H1 (cell line): ENCODE data around the gene HJURP. TPM values are rescaled to one million over a fixed set of nuclear protein-coding genes. Genes with fewer than 3 reads are reported as not detected.

ENCODE experiments used
- CTCF ChIA-PET: fragments of 300-600 bp; sonication (Branson Sonifier 250); formaldehyde crosslinking; loops from one replicate; lab custom pipeline; 2021; ENCODE audit not compliant: partially characterized antibody; lab: Charles Lee
- POLR2A ChIA-PET: fragments of 300-600 bp; sonication (Branson Sonifier 250); formaldehyde crosslinking; loops from one replicate; lab custom pipeline; 2021; ENCODE audit warnings: inconsistent platforms; ENCODE audit not compliant: partially characterized antibody; lab: Charles Lee
- DNase-seq, 2 experiments: peaks; one replicate each; pipeline versions ENCODE4 v3.0.0 to v3.0.0-alpha.2; 2010 to 2022; ENCODE audit warnings: low spot score in 2 of 2, low read depth in 1 of 2, mixed read lengths in 1 of 2
- FAIRE-seq: peaks from 2 replicates; lab custom pipeline; 2011; peaks lifted over from hg19 to GRCh38; lab: Jason Lieb, UNC
- H2AFZ ChIP-seq: 2 replicates; pipeline ENCODE4 v1.8.1; 2012; ENCODE audit warnings: low read length, inconsistent platforms
- H2AK5ac ChIP-seq: 2 replicates; pipeline ENCODE4 v1.6.1; 2013; ENCODE audit warnings: low read depth, low read length
- H2BK120ac ChIP-seq: replicated peaks from 2 replicates; pipeline ENCODE3; 2013; ENCODE audit warnings: low read depth, low read length, inconsistent platforms
- H2BK12ac ChIP-seq: 2 replicates; pipeline ENCODE4 v1.6.1; 2013; ENCODE audit warnings: low read depth, low read length
- H2BK15ac ChIP-seq: 2 replicates; pipeline ENCODE4 v1.6.1; 2013; ENCODE audit warnings: low read length
- H2BK20ac ChIP-seq: 2 replicates; pipeline ENCODE4 v1.6.1; 2013; ENCODE audit warnings: low read length
- H2BK5ac ChIP-seq: 2 replicates; pipeline ENCODE4 v1.6.1; 2013; ENCODE audit warnings: low read depth, low read length
- H3K14ac ChIP-seq: 2 replicates; pipeline ENCODE4 v1.6.1; 2013; ENCODE audit warnings: inconsistent platforms; ENCODE audit not compliant: insufficient read length
- H3K18ac ChIP-seq: 2 replicates; pipeline ENCODE4 v1.6.1; 2013; ENCODE audit warnings: low read length; ENCODE audit errors: extremely low read depth
- H3K23ac ChIP-seq: 2 replicates; pipeline ENCODE4 v1.6.1; 2013; ENCODE audit warnings: inconsistent platforms; ENCODE audit not compliant: insufficient read length
- H3K23me2 ChIP-seq: 2 replicates; pipeline ENCODE4 v1.6.1; 2013; ENCODE audit warnings: low read depth, low read length
- H3K27ac ChIP-seq: 2 replicates; pipeline ENCODE4 v1.6.1; 2011; ENCODE audit warnings: low read depth, low read length, inconsistent platforms
- H3K27me3 ChIP-seq, 4 experiments: replicated peaks in 1 of 4; 1 replicate in 1 of 4; 2 replicates in 3 of 4; pipeline versions ENCODE4 v1.6.1 to v1.8.1; 2011 to 2013; ENCODE audit warnings: low read length in 3 of 4, mild to moderate bottlenecking in 3 of 4, inconsistent platforms in 2 of 4, mixed read lengths in 2 of 4, moderate library complexity in 1 of 4; ENCODE audit not compliant: control insufficient read depth in 3 of 4, insufficient read depth in 3 of 4; ENCODE audit errors: extremely low read depth in 1 of 4
- H3K36me3 ChIP-seq, 4 experiments: 2 replicates each; pipeline versions ENCODE4 v1.6.1 to v1.8.1; 2011 to 2013; ENCODE audit warnings: mild to moderate bottlenecking in 4 of 4, low read length in 3 of 4, moderate library complexity in 2 of 4, control low read depth in 1 of 4, inconsistent platforms in 1 of 4; ENCODE audit not compliant: insufficient read depth in 4 of 4, control insufficient read depth in 2 of 4
- H3K4ac ChIP-seq: replicated peaks from 2 replicates; pipeline ENCODE3; 2013; ENCODE audit warnings: low read length, low read depth, mixed read lengths, inconsistent platforms; ENCODE audit not compliant: insufficient read length
- H3K4me1 ChIP-seq, 4 experiments: replicated peaks in 1 of 4; 1 replicate in 1 of 4; 2 replicates in 3 of 4; pipeline versions ENCODE4 v1.6.1 to v1.8.1; 2011 to 2013; ENCODE audit warnings: low read length in 3 of 4, inconsistent platforms in 2 of 4, mixed read lengths in 1 of 4; ENCODE audit not compliant: insufficient read depth in 4 of 4, control insufficient read depth in 3 of 4
- H3K4me2 ChIP-seq, 2 experiments: 2 replicates each; pipeline versions ENCODE4 v1.6.1 to v1.8.1; 2011 to 2013; ENCODE audit warnings: low read depth in 2 of 2, low read length in 2 of 2, control low read depth in 1 of 2, inconsistent platforms in 1 of 2, mild to moderate bottlenecking in 1 of 2; ENCODE audit not compliant: insufficient read depth in 1 of 2
- H3K4me3 ChIP-seq, 4 experiments: fragments of 200-600, 300-600 bp in 1 of 4; sonication (generic), shearing (Covaris generic), sonication (Bioruptor Twin) in 1 of 4; 2 replicates each; pipeline versions ENCODE4 v1.5.1 to v1.8.1; 2011 to 2016; ENCODE audit warnings: low read length in 4 of 4, low read depth in 3 of 4, control low read depth in 2 of 4, inconsistent platforms in 2 of 4, mild to moderate bottlenecking in 2 of 4, mixed read lengths in 1 of 4, moderate library complexity in 1 of 4; ENCODE audit not compliant: insufficient read depth in 2 of 4; ENCODE audit errors: extremely low read depth in 1 of 4
- H3K56ac ChIP-seq: replicated peaks from 2 replicates; pipeline ENCODE3; 2013; ENCODE audit warnings: low read depth, mild to moderate bottlenecking, mixed read lengths, low read length, inconsistent platforms; ENCODE audit not compliant: insufficient read length
- H3K79me1 ChIP-seq: 2 replicates; pipeline ENCODE4 v1.6.1; 2013; ENCODE audit warnings: low read depth, low read length, control low read depth
- H3K79me2 ChIP-seq, 2 experiments: 2 replicates each; pipeline versions ENCODE4 v1.6.1 to v1.8.1; 2012 to 2013; ENCODE audit warnings: low read length in 2 of 2, mild to moderate bottlenecking in 2 of 2, inconsistent platforms in 1 of 2; ENCODE audit not compliant: insufficient read depth in 2 of 2, control insufficient read depth in 1 of 2
- H3K9ac ChIP-seq, 4 experiments: replicated peaks in 1 of 4; 1 replicate in 1 of 4; 2 replicates in 3 of 4; pipeline versions ENCODE4 v1.6.1 to v1.8.1; 2011 to 2013; ENCODE audit warnings: low read depth in 3 of 4, low read length in 3 of 4, control low read depth in 2 of 4, mild to moderate bottlenecking in 2 of 4, moderate library complexity in 2 of 4, inconsistent platforms in 1 of 4; ENCODE audit errors: extremely low read depth in 1 of 4
- H3K9me3 ChIP-seq, 2 experiments: 2 replicates each; pipeline versions ENCODE4 v1.6.1 to v1.8.1; 2012 to 2013; ENCODE audit warnings: mild to moderate bottlenecking in 2 of 2, moderate library complexity in 2 of 2, control low read depth in 1 of 2, inconsistent platforms in 1 of 2, low read depth in 1 of 2, low read length in 1 of 2, mixed read lengths in 1 of 2; ENCODE audit not compliant: insufficient read depth in 2 of 2
- H4K20me1 ChIP-seq, 2 experiments: replicated peaks in 1 of 2; 2 replicates each; pipeline versions ENCODE3 to v1.8.1; 2011 to 2013; ENCODE audit warnings: inconsistent platforms in 2 of 2, low read length in 2 of 2, mild to moderate bottlenecking in 1 of 2; ENCODE audit not compliant: insufficient read depth in 2 of 2, control insufficient read depth in 1 of 2
- H4K5ac ChIP-seq: 2 replicates; pipeline ENCODE4 v1.6.1; 2013; ENCODE audit warnings: low read length, low read depth, mixed read lengths, inconsistent platforms; ENCODE audit not compliant: insufficient read length
- H4K8ac ChIP-seq: 2 replicates; pipeline ENCODE4 v1.8.0; 2013; ENCODE audit warnings: mild to moderate bottlenecking, moderate library complexity, low read length, inconsistent platforms; ENCODE audit not compliant: insufficient read depth; ENCODE audit errors: extremely low read depth
- H4K91ac ChIP-seq: replicated peaks from 2 replicates; pipeline ENCODE3; 2013; ENCODE audit warnings: low read length, mixed read lengths, inconsistent platforms; ENCODE audit not compliant: insufficient read length
- ASH2L ChIP-seq: fragments of 200-600, 300-600 bp; sonication (generic); IDR thresholded peaks from one replicate; pipeline ENCODE4 v1.7.1; 2017; ENCODE audit warnings: low read length
- CBX5 ChIP-seq: fragments of 300-800, 300-1000 bp; sonication (generic); IDR thresholded peaks from 2 replicates; pipeline ENCODE4 v1.7.1; 2016; ENCODE audit warnings: antibody characterized with exemption, low read length, low read depth
- GABPA ChIP-seq: IDR thresholded peaks from 2 replicates; pipeline ENCODE4 v1.6.1; 2011; ENCODE audit warnings: mild to moderate bottlenecking, low read length, moderate library complexity, borderline replicate concordance; ENCODE audit not compliant: insufficient read depth
- GTF2F1 ChIP-seq: IDR thresholded peaks from 2 replicates; pipeline ENCODE4 v1.6.1; 2012; ENCODE audit warnings: low read depth, low read length, improper control_type of control experiment, borderline replicate concordance
- HDAC6 ChIP-seq: IDR thresholded peaks from one replicate; pipeline ENCODE4 v1.7.1; 2012; ENCODE audit warnings: low read depth, mild to moderate bottlenecking, inconsistent platforms, low read length, moderate library complexity
- NRF1 ChIP-seq: IDR thresholded peaks from 2 replicates; pipeline ENCODE4 v1.6.1; 2011; ENCODE audit warnings: mild to moderate bottlenecking, low read depth, low read length, improper control_type of control experiment
- RFX5 ChIP-seq: IDR thresholded peaks from 2 replicates; pipeline ENCODE4 v1.6.1; 2011; ENCODE audit warnings: low read depth, low read length, improper control_type of control experiment, borderline replicate concordance
- SAP30 ChIP-seq: fragments of 300-600 bp; sonication (generic); IDR thresholded peaks from 2 replicates; pipeline ENCODE4 v1.7.1; 2012; ENCODE audit warnings: low read length, moderate library complexity, mild to moderate bottlenecking, inconsistent platforms; ENCODE audit not compliant: insufficient read depth, insufficient replicate concordance
- SIN3A ChIP-seq, 2 experiments: IDR thresholded peaks in 1 of 2; conservative IDR thresholded peaks in 1 of 2; 2 replicates each; pipeline ENCODE4 v1.6.1; 2011 to 2012; ENCODE audit warnings: low read length in 2 of 2, improper control_type of control experiment in 1 of 2, low read depth in 1 of 2, mild to moderate bottlenecking in 1 of 2
- SIX5 ChIP-seq: IDR thresholded peaks from 2 replicates; pipeline ENCODE4 v1.6.1; 2011; ENCODE audit warnings: mild to moderate bottlenecking, low read depth, low read length
- SP2 ChIP-seq: IDR thresholded peaks from 2 replicates; pipeline ENCODE4 v1.6.1; 2012; ENCODE audit warnings: mild to moderate bottlenecking, low read length, inconsistent platforms
- TEAD4 ChIP-seq: IDR thresholded peaks from 2 replicates; pipeline ENCODE4 v1.6.1; 2012; ENCODE audit warnings: low read depth, low read length, inconsistent platforms, mixed read lengths
- WGBS, 2 experiments: shearing (Covaris generic) in 1 of 2; methylation state at CpG; one replicate each; pipeline versions ENCODE4 v1.1.6 to v1.1.7; 2013 to 2015; ENCODE audit warnings: low lambda C conversion rate in 2 of 2, mixed read lengths in 2 of 2, inconsistent platforms in 1 of 2, low coverage in 1 of 2, missing lambda C conversion rate in 1 of 2; ENCODE audit not compliant: insufficient replicate concordance in 2 of 2, insufficient coverage in 1 of 2, insufficient read length in 1 of 2; ENCODE audit errors: extremely low coverage in 1 of 2, missing lambda C conversion rate in 1 of 2; 5-methylcytosine and 5-hydroxymethylcytosine counted together
- polyA plus RNA-seq, 7 experiments: library from polyadenylated mRNA; depleted of rRNA in 3 of 7; stranded (reverse) in 5 of 7; unstranded in 2 of 7; fragments of >200 nt in 5 of 7; fragments of 200-250 nt in 2 of 7; gene quantifications; 1 replicate in 5 of 7; 2 replicates in 1 of 7; 4 replicates in 1 of 7; pipeline versions ENCODE4 v1.2.1 to v1.2.3, GENCODE V29; 2011 to 2013; ENCODE audit warnings: missing spikeins in 2 of 7, mixed read lengths in 2 of 7
- total RNA-seq: library from RNA; stranded (reverse); fragmentation: NEBNext Ultra II Directional; extraction: Animal tissue kit (Norgen Biotek cat#: 25700); gene quantifications from 2 replicates; pipeline ENCODE4 v1.2.1, GENCODE V29; 2021
- TF ChIP-seq, protein P1 (sequence below): IDR thresholded peaks from 2 replicates; pipeline ENCODE4 v1.6.1; 2011; ENCODE audit warnings: low read length, improper control_type of control experiment

The HJURP gene
- total and polyA plus RNA-seq, 2 of the 8 experiments (the other 6 are each of a cell fraction or from before 2014, with no cell fraction given) = 49.3 to 60.5 TPM

GRCh38 chr2:233799087-233799665, 55.2 kb downstream of the HJURP start:
- Histone ChIP-seq H3K27me3 (no peaks in the 10 kb centered on the region), H2AK5ac (no peak overlapping the region), H3K14ac (no peak overlapping the region), H4K5ac (no peak overlapping the region), H2BK12ac (no peak overlapping the region), H3K23ac (no peak overlapping the region), H2BK15ac (no peak overlapping the region), H3K4ac (no peak overlapping the region), H3K4me2 (no peak overlapping the region), H3K79me2 (no peaks in the 10 kb centered on the region), H4K91ac (no peak overlapping the region), H3K4me1 (no peaks in the 10 kb centered on the region), H2BK120ac (no peak overlapping the region), H3K79me1 (no peaks in the 10 kb centered on the region), H4K8ac (no peak overlapping the region), H3K56ac (no peak overlapping the region), H3K4me3 (no peak overlapping the region), H3K27ac (no peak overlapping the region), H3K18ac (no peak overlapping the region; the same call in 1 of the 2 replicates), H4K20me1 (no peaks in the 10 kb centered on the region), H3K9ac (no peak overlapping the region), H2AFZ (no peak overlapping the region), H3K9me3 (peaks cover 0 to 4% of the 10 kb centered on the region in 2 experiments; a peak in 3 of 4 replicates), H2BK20ac (no peak overlapping the region), H3K36me3 (no peaks in the 10 kb centered on the region), H3K23me2 (no peaks in the 10 kb centered on the region), H2BK5ac (no peak overlapping the region)
- no peak for FAIRE-seq
- ChIA-PET POLR2A (no interaction called here), CTCF (no interaction called here)
- DNase-seq = peak in 1 of 2 experiments; percentile 39
- WGBS, 2 experiments = 73% methylated on average over 7 of the region's 7 CpGs; no CpG with 5 or more reads in 1 of the 2 experiments
- TF ChIP-seq RFX5 (no peak), SAP30 (no peak), TEAD4 (no peak), SP2 (no peak), HDAC6 (no peak), NRF1 (no peak), SIX5 (no peak), SIN3A (conservative IDR thresholded peaks at IDR 0.05 in 1 of 2, IDR thresholded peaks at IDR 0.05 in 1 of 2; ENCODE audit: low read depth in 1 of 2, low read length in 2 of 2) (no peak), GABPA (no peak), GTF2F1 (no peak), ASH2L (no peak), CBX5 (no peak)
- TF ChIP-seq, protein P1, sequence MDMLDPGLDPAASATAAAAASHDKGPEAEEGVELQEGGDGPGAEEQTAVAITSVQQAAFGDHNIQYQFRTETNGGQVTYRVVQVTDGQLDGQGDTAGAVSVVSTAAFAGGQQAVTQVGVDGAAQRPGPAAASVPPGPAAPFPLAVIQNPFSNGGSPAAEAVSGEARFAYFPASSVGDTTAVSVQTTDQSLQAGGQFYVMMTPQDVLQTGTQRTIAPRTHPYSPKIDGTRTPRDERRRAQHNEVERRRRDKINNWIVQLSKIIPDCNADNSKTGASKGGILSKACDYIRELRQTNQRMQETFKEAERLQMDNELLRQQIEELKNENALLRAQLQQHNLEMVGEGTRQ = no peak
